H9 (cell line): ENCODE measurements around the gene PLCB1. TPM values are rescaled to one million over a fixed set of nuclear protein-coding genes. Genes with fewer than 3 reads are reported as not detected.

Source experiments
- DNase-seq: peaks from one replicate; pipeline ENCODE4 v3.0.0-alpha.2; 2017
- H2AFZ ChIP-seq: one replicate; pipeline ENCODE4 v1.6.1; 2013; ENCODE audit warnings: mild to moderate bottlenecking, low read length, control low read depth, moderate library complexity
- H2AK5ac ChIP-seq: 2 replicates; pipeline ENCODE4 v1.6.1; 2013; ENCODE audit warnings: low read length, control low read depth, mixed read lengths; ENCODE audit not compliant: insufficient read length
- H2BK120ac ChIP-seq: one replicate; pipeline ENCODE4 v1.6.1; 2013; ENCODE audit warnings: low read depth, mild to moderate bottlenecking, low read length, control low read depth, inconsistent platforms; ENCODE audit not compliant: poor library complexity, severe bottlenecking
- H2BK12ac ChIP-seq: 2 replicates; pipeline ENCODE4 v1.6.1; 2013; ENCODE audit warnings: low read length, control low read depth, mixed read lengths, low read depth; ENCODE audit not compliant: insufficient read length
- H2BK15ac ChIP-seq: 2 replicates; pipeline ENCODE4 v1.6.1; 2013; ENCODE audit warnings: low read depth, low read length, control low read depth
- H2BK20ac ChIP-seq: one replicate; pipeline ENCODE4 v1.6.1; 2013; ENCODE audit warnings: low read depth, mild to moderate bottlenecking, low read length, control low read depth, inconsistent platforms; ENCODE audit not compliant: poor library complexity, severe bottlenecking
- H2BK5ac ChIP-seq: 2 replicates; pipeline ENCODE4 v1.6.1; 2013; ENCODE audit warnings: low read length, control low read depth, mixed read lengths; ENCODE audit not compliant: insufficient read length
- H3K14ac ChIP-seq: 2 replicates; pipeline ENCODE4 v1.6.1; 2013; ENCODE audit warnings: low read length, control low read depth; ENCODE audit not compliant: insufficient read depth
- H3K18ac ChIP-seq: 2 replicates; pipeline ENCODE4 v1.6.1; 2013; ENCODE audit warnings: low read depth, mild to moderate bottlenecking, mixed read lengths, low read length, control low read depth; ENCODE audit not compliant: insufficient read length
- H3K23ac ChIP-seq: 2 replicates; pipeline ENCODE4 v1.6.1; 2013; ENCODE audit warnings: low read length, control low read depth, mixed read lengths, low read depth; ENCODE audit not compliant: insufficient read length
- H3K23me2 ChIP-seq: 2 replicates; pipeline ENCODE4 v1.6.1; 2013; ENCODE audit warnings: low read depth, mild to moderate bottlenecking, mixed read lengths, low read length, control low read depth; ENCODE audit not compliant: insufficient read length, poor library complexity, severe bottlenecking
- H3K27ac ChIP-seq: 2 replicates; pipeline ENCODE4 v1.5.1; 2013; ENCODE audit warnings: low read length, control low read depth, mixed read lengths, low read depth; ENCODE audit not compliant: insufficient read length
- H3K27me3 ChIP-seq: 2 replicates; pipeline ENCODE4 v1.6.1; 2013; ENCODE audit warnings: low read length, control low read depth, inconsistent platforms; ENCODE audit not compliant: insufficient read depth
- H3K4ac ChIP-seq: 2 replicates; pipeline ENCODE4 v1.6.1; 2013; ENCODE audit warnings: low read depth, mild to moderate bottlenecking, control low read depth, inconsistent platforms, low read length, moderate library complexity
- H3K4me1 ChIP-seq: 2 replicates; pipeline ENCODE4 v1.6.1; 2013; ENCODE audit warnings: low read length, control low read depth, inconsistent platforms; ENCODE audit not compliant: insufficient read depth
- H3K4me2 ChIP-seq: 2 replicates; pipeline ENCODE4 v1.6.1; 2013; ENCODE audit warnings: low read length, control low read depth, mixed read lengths; ENCODE audit not compliant: insufficient read length, insufficient read depth
- H3K56ac ChIP-seq: 2 replicates; pipeline ENCODE4 v1.6.1; 2013; ENCODE audit warnings: low read depth, mild to moderate bottlenecking, mixed read lengths, low read length, control low read depth; ENCODE audit not compliant: insufficient read length
- H3K79me1 ChIP-seq: 2 replicates; pipeline ENCODE4 v1.6.1; 2013; ENCODE audit warnings: low read depth, mild to moderate bottlenecking, moderate library complexity, low read length, control low read depth, inconsistent platforms; ENCODE audit not compliant: insufficient read depth, poor library complexity, severe bottlenecking
- H3K79me2 ChIP-seq: 2 replicates; pipeline ENCODE4 v1.6.1; 2013; ENCODE audit warnings: low read length, control low read depth, inconsistent platforms; ENCODE audit not compliant: insufficient read depth
- H3K9ac ChIP-seq: 2 replicates; pipeline ENCODE4 v1.6.1; 2013; ENCODE audit warnings: low read length, control low read depth, mixed read lengths; ENCODE audit not compliant: insufficient read length; ENCODE audit errors: extremely low read depth
- H3K9me3 ChIP-seq: one replicate; pipeline ENCODE4 v1.6.1; 2013; ENCODE audit warnings: low read depth, low read length, inconsistent platforms; ENCODE audit not compliant: control insufficient read depth
- H3T11ph ChIP-seq: one replicate; pipeline ENCODE4 v1.6.1; 2013; ENCODE audit warnings: mild to moderate bottlenecking, low read length, control low read depth, inconsistent platforms
- H4K20me1 ChIP-seq: one replicate; pipeline ENCODE4 v1.6.1; 2013; ENCODE audit not compliant: control insufficient read depth, insufficient read length, insufficient read depth
- H4K5ac ChIP-seq: 2 replicates; pipeline ENCODE4 v1.6.1; 2013; ENCODE audit warnings: low read depth, mild to moderate bottlenecking, mixed read lengths, low read length, control low read depth; ENCODE audit not compliant: insufficient read length
- H4K8ac ChIP-seq: replicated peaks from 2 replicates; pipeline ENCODE4 v1.6.1; 2013; ENCODE audit warnings: low read length, control low read depth, mixed read lengths, low read depth; ENCODE audit not compliant: insufficient read length
- H4K91ac ChIP-seq: 2 replicates; pipeline ENCODE4 v1.6.1; 2013; ENCODE audit warnings: low read depth, mild to moderate bottlenecking, moderate library complexity, mixed read lengths, low read length, control low read depth; ENCODE audit not compliant: insufficient read length
- H3K27ac Mint-ChIP-seq, 3 experiments: 2 replicates in 2 of 3; 3 replicates in 1 of 3; pipeline ENCODE4 v1.8.0; 2020 to 2021; ENCODE audit warnings: mixed read lengths in 3 of 3, mild to moderate bottlenecking in 1 of 3, moderate library complexity in 1 of 3
- H3K27me3 Mint-ChIP-seq: 2 replicates; pipeline ENCODE4 v1.8.0; 2021; ENCODE audit warnings: low read depth, mild to moderate bottlenecking, moderate library complexity, mixed read lengths
- H3K36me3 Mint-ChIP-seq, 3 experiments: 2 replicates in 2 of 3; 3 replicates in 1 of 3; pipeline ENCODE4 v1.8.0; 2020 to 2021; ENCODE audit warnings: low read depth in 3 of 3, mixed read lengths in 3 of 3; ENCODE audit not compliant: insufficient read depth in 1 of 3
- H3K4me1 Mint-ChIP-seq, 2 experiments: 2 replicates each; pipeline ENCODE4 v1.8.0; 2020; ENCODE audit warnings: mixed read lengths in 2 of 2
- H3K4me3 Mint-ChIP-seq, 2 experiments: 2 replicates in 1 of 2; 3 replicates in 1 of 2; pipeline ENCODE4 v1.8.0; 2020 to 2021; ENCODE audit warnings: mild to moderate bottlenecking in 2 of 2, mixed read lengths in 2 of 2, moderate library complexity in 1 of 2
- H3K9me3 Mint-ChIP-seq, 2 experiments: 2 replicates in 1 of 2; 3 replicates in 1 of 2; pipeline ENCODE4 v1.8.0; 2020; ENCODE audit warnings: mild to moderate bottlenecking in 2 of 2, mixed read lengths in 2 of 2, moderate library complexity in 1 of 2
- WGBS: extraction: QIAGEN DNeasy Blood & Tissue Kit; methylation state at CpG from one replicate; pipeline ENCODE4 v1.1.7; 2013; ENCODE audit warnings: missing lambda C conversion rate, low lambda C conversion rate, mixed read lengths; ENCODE audit not compliant: insufficient read length; ENCODE audit errors: extremely low coverage; 5-methylcytosine and 5-hydroxymethylcytosine counted together
- total RNA-seq: library from RNA; stranded (reverse); gene quantifications from 2 replicates; pipeline ENCODE4 v1.2.1, GENCODE V29; 2021
- TF ChIP-seq, protein P1 (sequence below): fragments of 200-600 bp; sonication (generic); conservative IDR thresholded peaks from 3 replicates; pipeline ENCODE4 v1.8.0; 2021; ENCODE audit warnings: antibody characterized with exemption, mild to moderate bottlenecking

PLCB1 gene
- total RNA-seq, 1 experiment from 2014 or later, result 11.5 TPM

DNA sequence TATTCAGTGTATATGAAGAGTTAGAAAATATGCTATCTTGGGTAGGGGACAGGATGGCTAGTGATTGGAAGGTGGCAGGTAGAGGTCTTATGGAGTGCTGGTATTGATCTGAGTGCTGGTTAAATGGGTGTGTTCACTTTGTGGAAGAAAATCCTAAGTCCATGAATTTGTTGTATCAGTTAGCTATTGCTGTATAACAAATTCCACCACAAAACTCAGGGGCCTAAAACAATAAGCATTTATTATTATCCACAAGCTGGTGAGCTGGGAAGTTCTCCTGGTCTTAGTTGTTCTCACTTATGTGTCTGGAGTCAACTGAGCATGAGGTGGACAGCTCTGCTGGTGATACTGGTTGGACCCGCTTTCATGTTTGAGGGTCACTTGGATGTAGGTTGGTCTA is 724.6 kb downstream of the PLCB1 start:
- Histone ChIP-seq H4K5ac (no peak overlapping the region), H2BK120ac (no peak overlapping the region), H3K27me3 (no peaks in the 10 kb centered on the region), H3K18ac (no peak overlapping the region), H3T11ph (no peak overlapping the region), H3K27ac (no peak overlapping the region), H3K14ac (no peak overlapping the region), H3K9ac (no peak overlapping the region), H3K79me2 (no peaks in the 10 kb centered on the region), H2BK20ac (no peak overlapping the region), H3K4ac (no peak overlapping the region), H3K79me1 (no peaks in the 10 kb centered on the region), H3K23me2 (no peaks in the 10 kb centered on the region), H3K4me2 (no peak overlapping the region), H2AK5ac (no peak overlapping the region), H2BK15ac (no peak overlapping the region), H3K23ac (no peak overlapping the region), H4K8ac (no peak overlapping the region), H2BK5ac (no peak overlapping the region), H3K4me1 (peaks cover 2% of the 10 kb centered on the region; the same call in 1 of the 2 replicates), H3K9me3 (peaks cover 5% of the 10 kb centered on the region), H4K20me1 (no peaks in the 10 kb centered on the region), H3K56ac (no peak overlapping the region), H4K91ac (no peak overlapping the region), H2AFZ (no peak overlapping the region), H2BK12ac (no peak overlapping the region)
- no CpG with 5 or more reads among the region's 1 CpG for WGBS
- H3K4me3 Mint-ChIP-seq, result no peak overlapping the region
- no peaks in the 10 kb centered on the region for H3K27me3 Mint-ChIP-seq
- peaks cover 0 to 3% of the 10 kb centered on the region in 2 experiments; a peak in 1 of 4 replicates for H3K4me1 Mint-ChIP-seq
- no peak for DNase-seq
- H3K9me3 Mint-ChIP-seq, result peaks cover 6% of the 10 kb centered on the region in 2 experiments; a peak in 3 of 5 replicates
- peak overlapping the region in 1 of 3 experiments; percentile 38; a peak in 1 of 7 replicates for H3K27ac Mint-ChIP-seq
- TF ChIP-seq, protein P1, sequence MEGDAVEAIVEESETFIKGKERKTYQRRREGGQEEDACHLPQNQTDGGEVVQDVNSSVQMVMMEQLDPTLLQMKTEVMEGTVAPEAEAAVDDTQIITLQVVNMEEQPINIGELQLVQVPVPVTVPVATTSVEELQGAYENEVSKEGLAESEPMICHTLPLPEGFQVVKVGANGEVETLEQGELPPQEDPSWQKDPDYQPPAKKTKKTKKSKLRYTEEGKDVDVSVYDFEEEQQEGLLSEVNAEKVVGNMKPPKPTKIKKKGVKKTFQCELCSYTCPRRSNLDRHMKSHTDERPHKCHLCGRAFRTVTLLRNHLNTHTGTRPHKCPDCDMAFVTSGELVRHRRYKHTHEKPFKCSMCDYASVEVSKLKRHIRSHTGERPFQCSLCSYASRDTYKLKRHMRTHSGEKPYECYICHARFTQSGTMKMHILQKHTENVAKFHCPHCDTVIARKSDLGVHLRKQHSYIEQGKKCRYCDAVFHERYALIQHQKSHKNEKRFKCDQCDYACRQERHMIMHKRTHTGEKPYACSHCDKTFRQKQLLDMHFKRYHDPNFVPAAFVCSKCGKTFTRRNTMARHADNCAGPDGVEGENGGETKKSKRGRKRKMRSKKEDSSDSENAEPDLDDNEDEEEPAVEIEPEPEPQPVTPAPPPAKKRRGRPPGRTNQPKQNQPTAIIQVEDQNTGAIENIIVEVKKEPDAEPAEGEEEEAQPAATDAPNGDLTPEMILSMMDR, result no peak
- peaks cover 2 to 8% (median 6%) of the 10 kb centered on the region in 3 experiments; a peak in 6 of 7 replicates for H3K36me3 Mint-ChIP-seq
